IPS DF 4.7 (cell line): Measurements from ENCODE around the gene GLS.
"Not testable (repeated sequence)": the region's sequence is repeated elsewhere in the genome, so short reads cannot be mapped to it uniquely, and the experiment has no call there.

Source experiments
- DNase-seq: peaks from one replicate; pipeline ENCODE4 v3.0.0-alpha.2; 2013; ENCODE audit warnings: low spot score; ENCODE audit errors: extremely low read depth

Gene GLS

DNA sequence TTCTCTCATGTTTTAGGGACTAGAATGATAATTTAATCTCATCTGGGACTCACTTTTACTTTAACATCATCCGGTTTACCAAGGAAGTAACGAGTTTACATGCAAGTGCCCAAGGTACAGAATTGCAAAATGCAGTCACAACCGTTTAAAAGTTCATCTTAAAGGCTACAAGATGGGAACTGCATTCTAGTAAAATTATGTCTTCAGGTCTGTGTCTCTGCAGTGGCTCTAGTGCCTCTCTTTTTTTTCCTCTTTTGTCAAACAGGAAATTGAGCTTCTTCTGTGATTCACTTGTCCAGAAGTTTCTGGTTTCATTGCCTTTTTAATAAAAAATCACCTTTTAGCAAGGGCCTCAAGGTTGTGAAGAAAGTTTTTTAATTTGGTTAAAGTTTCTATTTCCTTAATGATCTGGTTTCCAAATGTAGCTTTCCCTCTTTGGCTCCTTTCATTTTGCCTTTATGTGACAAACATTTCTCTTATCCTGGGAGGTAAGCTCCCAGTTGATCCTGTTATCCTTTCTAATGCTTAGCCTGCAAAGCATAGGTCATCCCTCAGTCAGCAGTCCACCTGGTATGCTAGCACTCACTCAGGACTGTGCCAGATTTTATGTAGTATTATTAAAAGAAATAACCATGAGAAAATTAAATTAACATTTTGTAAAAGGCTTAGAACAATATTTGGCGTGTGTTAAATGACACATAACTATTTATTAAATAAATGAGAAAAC, 2.4 kb downstream of the GLS start:
- DNase-seq = no peak

DNA sequence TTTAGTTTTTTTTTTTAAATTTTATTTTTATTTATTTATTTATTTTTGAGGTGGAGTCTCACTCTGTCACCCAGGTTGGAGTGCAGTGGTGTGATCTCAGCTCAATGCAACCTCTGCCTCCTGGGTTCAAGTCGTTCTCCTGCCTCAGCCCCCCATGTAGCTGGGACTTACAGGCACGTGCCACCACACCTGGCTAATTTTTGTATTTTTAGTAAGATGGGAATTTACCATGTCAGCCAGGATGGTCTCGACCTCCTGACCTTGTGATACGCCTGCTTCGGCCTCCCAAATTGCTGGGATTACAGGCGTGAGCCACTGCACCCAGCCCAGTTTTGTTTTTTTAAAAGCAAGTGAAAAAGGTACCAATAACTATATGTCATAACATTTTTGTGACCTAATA, 5.2 kb downstream of the GLS start:
- not testable (repeated sequence) for DNase-seq

DNA sequence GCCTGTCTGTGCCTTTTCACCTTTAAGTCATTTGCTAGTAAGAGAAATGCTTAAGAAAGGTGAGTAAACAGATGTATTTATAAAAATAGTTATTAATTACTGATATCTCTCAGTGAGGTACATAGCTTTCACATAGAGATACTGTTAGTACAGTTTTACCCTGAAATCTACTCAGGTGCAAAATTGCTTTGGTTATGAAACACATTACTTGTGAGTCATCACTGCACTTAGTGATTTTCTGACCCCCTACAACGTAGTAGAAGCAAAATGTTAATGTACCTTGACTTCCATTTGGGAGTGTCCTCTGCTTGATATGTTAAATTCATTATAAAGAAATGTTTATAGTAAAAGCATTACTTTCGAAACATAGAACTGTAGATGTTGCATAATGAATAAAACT, 6.5 kb downstream of the GLS start:
- DNase-seq = no peak

DNA sequence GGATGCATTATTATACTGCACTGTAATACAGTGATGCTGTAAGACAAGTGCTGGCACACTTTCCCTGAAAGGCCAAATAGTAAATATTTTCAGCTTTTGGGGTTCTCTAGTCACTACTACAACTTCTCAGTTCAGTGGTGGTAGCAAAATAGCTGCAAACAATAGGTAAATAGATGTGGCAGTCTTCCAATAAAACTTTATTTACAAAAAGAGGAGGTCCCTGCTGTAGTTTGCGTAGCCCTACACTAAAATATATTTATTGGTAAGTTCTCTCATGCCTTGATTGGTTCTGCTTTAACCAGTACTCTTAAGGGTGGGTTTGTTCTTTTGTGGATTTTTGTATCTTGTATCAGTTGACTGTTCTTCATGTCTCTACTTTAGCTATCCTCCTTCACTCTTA, 7.8 kb downstream of the GLS start:
- DNase-seq = no peak

DNA sequence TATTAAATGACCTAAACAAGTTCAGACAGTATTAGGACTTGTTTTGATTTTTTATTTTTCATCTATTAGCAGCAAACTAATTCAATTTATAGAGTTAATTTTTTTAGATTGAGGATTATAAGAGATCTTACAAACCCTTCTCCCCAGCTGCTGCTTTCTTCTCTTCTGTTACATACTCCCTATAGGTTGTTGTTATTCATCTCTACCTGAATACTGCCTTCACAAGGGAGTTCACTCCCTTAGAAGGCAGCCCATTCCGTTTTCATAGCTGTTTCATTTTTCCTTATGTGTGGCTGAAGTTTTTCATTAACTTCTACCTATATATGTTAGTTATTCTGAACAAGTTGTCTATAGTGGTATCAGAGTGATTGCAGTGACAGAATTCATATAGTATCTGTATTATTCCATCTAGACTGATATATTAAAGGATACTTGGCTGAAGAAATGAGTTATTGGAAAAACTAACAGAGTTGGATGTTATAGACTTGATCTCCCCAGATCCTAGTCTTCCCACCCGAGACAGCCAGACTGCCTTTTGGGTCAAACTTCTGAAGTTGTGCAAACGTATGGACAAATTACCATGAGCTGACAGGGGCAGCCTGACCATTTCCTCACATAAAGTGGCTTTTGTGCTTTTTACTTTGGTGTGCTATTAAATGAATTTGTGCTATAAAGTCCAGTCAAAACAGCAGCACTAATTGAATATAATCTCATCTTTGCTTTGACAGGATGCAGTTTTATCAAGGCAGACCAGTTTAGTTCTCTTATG, 8.7 kb downstream of the GLS start:
- no peak for DNase-seq

DNA sequence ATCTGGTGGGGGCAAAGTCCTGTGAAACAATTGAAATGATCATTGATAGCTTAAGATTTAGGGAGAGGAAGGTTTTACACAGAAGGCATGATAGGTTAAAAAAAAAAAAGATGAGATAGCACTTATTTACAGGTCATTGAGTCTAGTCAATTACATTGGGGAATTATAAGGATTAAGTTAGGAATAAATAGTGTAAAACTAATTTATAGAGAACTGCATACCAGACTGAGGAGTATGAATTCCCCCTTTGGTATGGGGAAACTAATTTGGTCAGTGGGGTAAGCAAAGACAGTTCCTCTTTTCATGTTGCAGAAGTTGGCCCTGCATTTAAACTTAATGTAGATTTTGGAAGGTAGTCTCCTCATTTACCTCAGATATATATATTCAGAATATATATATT, 10.8 kb downstream of the GLS start:
- DNase-seq = no peak

DNA sequence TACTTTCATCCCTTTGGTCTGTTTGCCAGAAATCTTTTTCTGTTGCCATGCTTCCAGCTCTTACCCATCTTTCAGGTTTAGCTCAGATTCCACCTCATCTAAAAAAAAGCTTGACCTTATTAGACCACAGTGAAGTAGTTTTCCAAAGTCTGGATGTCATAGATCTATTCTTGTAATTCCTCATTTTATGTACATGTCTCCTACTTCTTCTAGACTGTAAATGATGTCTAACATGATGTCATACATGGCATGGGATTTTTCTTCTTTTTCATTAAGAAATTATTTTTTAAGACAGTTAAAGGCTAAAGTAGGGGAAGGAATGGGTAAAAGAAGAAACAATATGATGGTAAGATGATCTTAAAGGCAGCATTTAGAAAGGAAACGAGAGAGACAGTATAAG, 11.3 kb downstream of the GLS start:
- no peak for DNase-seq

DNA sequence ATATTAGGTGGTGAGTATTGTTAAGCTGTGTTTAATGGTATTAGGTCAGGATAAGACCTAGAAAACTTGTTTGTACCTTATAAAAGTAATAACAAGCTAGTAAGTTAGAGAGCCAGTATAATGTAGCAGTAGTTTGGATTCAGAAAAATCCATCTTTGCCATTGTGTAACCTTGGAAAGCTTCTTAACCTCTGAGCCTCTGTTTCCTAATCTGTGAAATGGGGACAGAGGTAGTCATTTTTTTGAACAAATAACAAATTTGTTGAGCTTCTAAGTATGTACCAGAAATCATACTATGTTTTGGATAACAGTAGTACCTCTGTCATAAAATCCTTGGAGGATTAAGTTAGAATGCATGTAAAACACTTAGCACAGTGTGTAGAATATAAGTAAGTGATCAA, 12.5 kb downstream of the GLS start:
- DNase-seq = no peak

DNA sequence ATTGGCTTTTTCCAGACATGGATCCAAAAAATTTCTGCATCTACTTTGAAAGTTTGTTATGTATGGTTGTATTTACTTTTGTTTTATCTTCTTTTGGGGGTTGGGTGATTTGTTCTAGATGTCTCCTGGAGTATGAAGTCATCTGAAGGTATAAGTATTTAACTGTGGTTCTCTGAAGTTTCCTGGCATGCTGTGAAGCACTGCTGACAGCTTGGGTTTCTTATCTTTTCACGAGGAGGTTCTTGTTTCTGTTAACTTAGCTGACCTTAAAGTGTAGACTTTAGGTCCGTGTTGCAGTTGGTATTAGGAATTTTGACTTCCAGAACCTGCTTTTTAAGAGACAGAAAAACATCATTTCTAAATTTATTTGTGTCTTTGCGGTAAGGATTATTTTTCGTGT, 15.9 kb downstream of the GLS start:
- no peak for DNase-seq

DNA sequence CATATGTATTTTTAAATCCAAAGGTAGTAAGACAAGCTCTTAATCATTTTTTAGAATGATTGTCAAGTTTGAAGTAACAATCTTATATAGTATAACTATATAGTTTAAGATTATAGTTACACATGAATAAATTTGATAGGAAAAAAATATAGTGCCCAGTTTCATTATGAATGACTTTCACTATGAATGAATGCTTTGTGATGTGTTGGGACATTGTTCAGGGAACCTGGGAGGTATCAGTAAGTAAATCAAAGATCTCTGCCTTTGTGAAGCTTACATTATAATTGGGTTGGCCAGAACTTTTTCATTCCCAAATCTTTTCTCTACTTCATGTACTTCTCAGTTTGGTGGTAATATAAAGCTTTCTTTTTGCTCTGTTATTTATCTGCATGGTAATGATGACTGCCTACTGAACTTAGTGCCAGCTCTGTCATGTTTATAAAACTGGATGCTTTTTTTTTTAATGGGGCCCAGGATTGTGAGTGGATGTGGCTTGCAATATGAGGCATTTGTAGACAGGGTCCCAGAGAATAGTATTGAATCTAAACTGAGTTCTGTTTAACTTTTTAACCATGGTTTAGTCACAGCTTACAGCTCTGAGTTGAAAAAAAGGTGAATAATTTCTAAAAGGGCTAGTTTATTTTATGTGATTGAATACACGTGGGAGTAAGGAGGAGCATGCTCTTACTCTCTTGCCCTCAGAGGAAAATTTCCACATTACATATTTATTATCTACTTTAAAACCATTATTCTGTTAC, 23.3 kb downstream of the GLS start:
- DNase-seq = no peak

DNA sequence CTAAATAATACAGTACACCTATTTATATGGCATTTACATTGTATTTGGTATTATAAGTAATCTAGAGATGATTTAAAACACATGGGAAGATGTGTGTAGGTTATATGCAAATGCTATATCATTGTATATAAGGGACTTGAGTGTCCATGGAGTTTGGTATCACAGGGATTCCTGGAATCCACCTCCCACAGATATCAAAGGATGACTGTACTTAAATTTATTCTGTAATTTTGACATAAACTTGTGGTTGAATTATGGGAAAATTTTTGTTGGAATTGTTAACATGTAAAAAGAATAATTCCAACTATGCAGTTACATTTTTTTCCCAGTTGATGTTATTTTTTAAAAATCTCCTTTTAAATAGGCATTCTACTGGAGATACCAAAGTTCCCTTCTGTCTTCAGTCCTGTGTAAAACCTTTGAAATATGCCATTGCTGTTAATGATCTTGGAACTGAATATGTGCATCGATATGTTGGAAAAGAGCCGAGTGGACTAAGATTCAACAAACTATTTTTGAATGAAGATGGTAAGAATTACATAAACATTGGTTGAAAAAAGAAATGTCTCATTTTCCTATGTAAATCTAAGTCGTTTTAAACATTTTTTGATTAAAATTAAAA, 24.1 kb downstream of the GLS start:
- no peak for DNase-seq

DNA sequence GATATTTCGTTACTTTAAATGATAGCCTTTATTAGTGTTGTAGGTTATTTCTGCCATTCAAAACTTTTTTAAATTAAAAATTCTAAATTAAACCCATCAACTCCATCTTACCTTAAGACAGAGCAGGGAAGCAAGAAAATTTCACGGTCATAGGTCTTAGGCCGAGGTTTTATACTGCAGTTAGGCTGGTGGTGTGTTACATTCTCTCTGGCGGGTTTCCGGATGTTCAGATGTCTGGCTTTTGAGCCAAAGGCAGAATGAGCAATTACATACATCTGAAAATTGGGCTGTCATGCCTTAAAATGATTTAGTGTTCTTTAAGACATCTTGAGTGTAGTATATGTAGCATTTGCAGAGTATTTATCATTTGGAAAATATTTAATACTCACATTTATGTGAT, 27.9 kb downstream of the GLS start:
- no peak for DNase-seq

DNA sequence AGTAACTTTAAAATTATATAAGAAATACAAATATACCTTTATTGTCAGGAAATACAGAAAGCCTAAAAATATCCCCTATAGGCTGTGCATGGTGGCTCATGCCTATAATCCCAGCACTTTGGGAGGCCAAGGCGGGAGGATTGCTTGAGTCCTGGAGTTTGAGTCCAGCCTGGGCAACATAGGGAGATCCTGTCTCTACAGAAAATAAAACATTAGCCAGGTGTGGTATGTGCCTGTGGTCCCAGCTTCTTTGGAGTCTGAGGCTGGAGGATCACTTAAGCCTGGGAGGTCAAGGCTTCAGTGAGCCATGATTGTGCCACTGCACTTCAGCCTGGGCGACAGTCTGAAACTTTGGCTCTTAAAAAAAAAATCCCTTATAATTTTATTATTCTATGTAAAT, 29.1 kb downstream of the GLS start:
- DNase-seq = no peak

DNA sequence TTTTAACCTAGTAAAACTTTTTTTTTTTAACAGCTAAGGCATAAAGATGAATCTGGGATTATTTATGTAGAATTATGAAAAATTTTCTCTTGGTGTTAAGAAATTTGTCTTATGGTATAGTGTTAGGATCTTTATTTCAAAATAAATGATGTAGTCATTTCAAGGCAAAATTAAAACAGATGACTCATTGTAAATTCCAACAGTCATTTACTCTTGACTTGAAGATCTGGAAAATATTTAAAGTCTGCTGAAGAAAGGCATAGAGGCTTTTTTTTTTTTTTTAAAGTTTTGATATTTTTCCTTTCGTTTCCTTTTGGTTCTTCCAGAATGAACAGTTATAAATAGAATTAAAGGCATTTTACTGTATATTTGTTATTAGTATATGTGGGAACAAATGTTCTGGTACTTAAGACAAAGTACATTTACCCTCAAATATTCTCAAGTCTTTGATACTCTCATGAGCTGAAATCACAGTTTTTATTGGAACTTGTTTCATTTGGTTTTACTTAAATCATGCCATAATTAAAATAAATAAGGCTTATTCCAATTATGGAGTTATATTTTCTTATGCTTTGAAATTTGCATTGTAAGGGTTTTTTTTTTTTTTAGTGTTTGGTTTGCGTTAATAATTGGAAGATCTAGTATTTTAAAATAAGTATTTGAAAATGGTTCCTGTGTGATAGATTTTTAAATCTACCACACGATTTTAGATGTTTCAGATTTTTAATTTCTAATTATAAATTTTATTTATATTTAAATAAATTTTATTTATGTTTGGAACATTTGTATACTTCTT, 29.9 kb downstream of the GLS start:
- no peak for DNase-seq

DNA sequence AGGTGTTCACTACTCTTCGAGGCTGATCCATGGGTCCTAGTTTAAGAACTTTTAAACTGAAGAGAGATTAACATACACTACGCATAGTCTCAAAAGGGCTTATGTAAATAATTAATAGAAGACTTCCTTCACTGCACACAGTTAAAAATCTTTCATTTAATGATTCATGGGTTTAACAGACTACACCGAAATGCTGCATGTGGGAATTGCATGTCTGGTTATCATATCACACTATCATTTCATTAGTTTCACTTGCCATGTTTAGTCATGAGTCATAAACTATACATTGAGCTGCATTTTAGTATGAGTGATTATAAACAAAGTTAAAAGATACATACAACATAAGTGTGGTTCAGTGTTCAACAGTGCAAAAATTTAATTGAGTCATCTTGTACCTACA, 31.2 kb downstream of the GLS start:
- no peak for DNase-seq

DNA sequence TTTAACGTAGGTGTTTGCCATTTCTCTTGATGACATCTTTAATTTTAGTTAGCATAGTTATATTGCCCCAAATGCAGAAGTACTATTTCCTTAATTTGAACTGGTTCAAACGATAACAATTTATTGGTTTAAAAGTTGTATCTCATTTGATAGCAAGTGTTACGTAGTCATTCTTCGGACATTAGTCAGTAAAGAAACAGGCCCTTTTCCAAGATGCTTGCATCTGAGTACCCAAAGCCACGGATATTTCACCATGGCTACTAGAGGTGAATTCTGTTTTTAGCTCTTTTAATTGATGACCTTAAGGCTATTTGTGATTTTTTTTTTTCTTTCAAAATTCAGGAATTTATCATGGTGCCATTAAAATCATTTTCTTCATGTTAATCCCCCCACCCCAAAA, 32.1 kb downstream of the GLS start:
- DNase-seq = no peak

DNA sequence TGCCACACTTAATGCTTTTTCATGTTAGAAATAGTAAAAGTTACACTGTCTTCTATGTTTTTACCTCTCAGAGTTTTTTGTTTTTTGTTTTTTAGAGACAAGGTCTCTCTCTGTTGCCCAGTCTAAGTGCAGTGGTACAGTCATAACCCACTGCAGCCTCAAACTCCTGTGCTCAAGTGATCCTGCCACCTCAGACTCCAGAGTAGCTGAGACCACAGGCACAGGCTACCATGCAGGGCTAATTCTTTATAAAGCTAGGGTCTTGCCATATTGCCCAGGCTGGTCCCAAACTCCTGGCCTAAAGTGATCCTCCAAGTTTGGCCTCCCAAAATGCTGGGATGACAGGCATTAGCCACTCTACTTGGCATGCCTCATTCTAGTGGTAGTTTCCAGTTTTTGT, 33.1 kb downstream of the GLS start:
- DNase-seq = no peak

DNA sequence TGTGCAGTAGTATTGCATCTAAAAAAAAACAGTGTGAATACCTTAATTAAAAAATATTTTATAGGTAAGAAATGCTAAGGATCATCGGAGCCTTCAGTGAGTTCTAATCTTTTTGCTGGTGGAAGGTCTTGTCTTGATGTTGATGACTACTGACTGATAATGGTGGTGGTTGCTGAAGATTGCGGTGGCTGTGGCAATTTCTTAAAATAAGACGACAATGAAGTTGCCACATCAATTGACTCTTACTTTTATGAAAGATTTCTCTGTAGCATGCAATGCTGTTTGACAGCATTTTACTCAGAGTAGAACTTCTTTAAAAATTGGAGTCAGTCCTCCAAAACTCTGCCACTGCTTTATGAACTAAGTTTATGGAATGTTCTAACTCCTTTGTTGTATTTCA, 36.2 kb downstream of the GLS start:
- DNase-seq = no peak

DNA sequence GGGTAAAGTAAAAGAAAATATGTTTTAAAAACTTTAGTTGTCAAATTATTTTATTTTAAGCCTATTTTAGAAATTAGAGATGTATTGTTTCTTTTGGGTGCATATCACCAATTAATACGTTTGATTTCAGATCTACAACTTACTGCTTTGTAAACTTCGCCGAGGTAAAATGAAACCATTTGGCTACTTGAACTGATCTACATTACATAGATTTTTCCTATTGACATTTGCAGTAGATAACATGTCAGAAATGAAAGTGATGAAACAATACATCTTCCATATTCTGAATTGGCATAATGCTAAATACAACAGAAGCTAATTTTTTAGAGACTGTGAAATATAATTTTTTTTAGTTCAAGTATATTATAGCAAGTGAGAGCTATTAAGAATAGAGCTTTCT, 39.5 kb downstream of the GLS start:
- DNase-seq = no peak

DNA sequence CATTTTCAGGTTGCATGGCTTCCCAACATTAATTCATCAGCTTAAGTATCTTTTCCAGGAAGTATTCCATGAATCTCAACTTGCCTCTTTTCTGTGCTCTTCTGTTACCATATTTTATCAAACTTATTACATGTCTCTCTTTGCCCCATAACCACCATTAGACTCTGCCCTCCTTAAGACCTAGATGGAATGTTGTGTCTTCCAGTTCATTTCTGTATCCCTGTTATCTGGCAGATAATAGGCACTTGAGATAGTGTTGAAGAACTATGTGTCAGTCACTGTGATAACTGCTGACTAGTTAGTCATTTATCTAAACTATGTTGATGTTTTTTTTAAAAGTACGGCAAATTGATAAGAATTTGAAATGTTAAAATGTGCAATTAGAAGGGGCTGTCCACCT, 41.8 kb downstream of the GLS start:
- no peak for DNase-seq

DNA sequence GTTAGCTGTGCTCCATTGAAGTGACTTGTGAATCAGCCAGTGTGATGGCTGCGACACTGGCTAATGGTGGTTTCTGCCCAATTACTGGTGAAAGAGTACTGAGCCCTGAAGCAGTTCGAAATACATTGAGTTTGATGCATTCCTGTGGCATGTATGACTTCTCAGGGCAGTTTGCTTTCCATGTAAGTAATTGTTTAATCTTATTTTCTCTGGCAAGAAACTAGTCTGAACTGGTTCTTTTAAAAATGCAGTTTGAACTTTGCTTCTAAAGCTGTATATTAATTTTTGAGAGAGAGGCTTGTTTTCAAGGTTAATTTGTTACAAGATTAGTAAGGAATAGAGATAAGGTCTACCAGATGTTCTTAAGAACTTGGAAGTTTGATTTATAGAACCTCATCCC, 46.7 kb downstream of the GLS start:
- DNase-seq = no peak
